GM19035 (cell line): ENCODE data around the gene DGKZ.

Experiments
- ATAC-seq: cut with Tn5 transposase; IDR thresholded peaks from one replicate; pipeline ENCODE4 v1.9.1; 2021; ENCODE audit not compliant: unreplicated experiment

DGKZ gene

DNA sequence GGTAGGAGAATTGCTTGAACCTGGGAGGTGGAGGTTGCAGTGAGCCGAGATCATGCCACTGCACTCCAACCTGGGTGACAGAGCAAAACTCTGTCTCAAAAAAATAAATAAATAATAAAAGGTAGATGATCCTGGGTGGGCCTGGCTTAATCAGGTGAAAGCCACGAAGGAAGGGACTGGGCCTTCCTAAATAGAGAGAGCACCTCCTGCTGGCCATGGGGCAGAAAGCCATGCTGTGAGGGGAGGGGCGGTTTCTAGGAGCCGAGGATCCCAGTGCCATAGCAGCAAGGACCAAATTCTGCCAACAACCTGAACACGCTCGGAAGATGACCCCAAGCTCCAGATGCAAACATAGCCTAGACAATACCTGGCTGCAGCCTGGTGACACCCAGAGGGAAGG, 24.5 kb upstream of the DGKZ start:
- ATAC-seq, result no peak

DNA sequence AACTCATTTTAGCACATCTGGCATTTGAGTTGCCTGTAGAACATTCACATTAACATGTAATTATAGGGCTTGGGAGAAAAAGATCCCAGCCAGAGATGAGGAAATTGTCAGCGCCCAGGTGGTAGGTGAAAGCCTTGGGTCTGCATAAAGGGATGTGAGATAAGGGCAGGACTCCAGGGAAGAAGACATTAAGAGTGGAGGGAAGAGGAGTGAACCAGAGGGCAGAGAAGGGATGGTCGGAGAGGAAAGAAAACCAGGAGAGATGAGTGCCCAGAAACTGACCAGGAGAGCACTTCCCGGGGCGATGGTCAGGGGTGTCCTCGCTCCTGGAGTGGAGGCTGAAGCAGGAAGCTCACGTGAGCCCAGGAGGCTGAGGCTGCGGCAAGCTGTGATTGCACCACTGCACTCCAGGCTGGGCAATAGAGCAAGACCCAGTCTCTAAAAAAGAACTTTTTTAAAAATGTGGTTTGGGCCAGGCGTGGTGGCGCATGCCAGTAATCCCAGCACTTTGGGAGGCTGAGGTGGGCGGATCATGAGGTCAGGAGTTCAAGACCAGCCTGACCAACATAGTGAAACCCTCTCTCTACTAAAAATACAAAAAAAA, 20.3 kb upstream of the DGKZ start:
- no peak for ATAC-seq

DNA sequence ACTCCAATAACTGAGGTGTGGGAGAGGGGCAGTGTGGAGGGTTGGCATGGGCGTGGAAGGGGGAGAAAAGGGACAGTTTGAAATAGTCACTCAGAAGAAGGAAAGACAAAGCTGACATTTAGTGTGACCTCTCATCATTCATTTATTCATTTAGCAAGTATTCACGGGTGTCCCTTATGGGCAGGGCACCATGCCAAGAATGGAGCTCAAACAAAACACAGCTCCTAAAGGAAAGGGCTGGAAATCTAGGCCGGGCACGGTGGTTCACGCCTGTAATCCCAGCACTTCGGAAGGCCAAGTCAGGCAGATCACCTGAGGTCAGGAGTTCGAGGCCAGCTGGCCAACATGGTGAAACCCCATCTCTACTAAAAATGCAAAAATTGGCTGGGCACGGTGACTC, 19.4 kb upstream of the DGKZ start:
- ATAC-seq, result no peak

DNA sequence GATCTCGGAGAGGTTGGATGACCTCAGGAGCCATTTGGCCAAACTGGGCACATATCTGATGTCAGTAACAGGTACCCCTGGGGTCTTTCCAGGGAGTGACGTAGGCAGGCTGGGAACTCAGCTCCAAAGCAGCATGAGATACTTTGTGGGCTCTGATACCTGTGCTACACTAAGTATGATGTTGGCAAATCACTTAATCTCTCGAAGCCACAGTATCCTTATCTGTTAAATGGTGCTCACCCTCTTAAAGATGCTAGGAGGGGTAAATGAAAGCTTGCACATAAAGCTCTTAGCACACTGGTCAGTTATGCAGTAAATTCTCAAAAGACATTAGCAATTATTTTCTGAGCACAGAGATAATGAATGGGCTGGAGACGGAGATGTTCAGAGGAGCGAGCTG, 17.1 kb upstream of the DGKZ start:
- no peak for ATAC-seq

DNA sequence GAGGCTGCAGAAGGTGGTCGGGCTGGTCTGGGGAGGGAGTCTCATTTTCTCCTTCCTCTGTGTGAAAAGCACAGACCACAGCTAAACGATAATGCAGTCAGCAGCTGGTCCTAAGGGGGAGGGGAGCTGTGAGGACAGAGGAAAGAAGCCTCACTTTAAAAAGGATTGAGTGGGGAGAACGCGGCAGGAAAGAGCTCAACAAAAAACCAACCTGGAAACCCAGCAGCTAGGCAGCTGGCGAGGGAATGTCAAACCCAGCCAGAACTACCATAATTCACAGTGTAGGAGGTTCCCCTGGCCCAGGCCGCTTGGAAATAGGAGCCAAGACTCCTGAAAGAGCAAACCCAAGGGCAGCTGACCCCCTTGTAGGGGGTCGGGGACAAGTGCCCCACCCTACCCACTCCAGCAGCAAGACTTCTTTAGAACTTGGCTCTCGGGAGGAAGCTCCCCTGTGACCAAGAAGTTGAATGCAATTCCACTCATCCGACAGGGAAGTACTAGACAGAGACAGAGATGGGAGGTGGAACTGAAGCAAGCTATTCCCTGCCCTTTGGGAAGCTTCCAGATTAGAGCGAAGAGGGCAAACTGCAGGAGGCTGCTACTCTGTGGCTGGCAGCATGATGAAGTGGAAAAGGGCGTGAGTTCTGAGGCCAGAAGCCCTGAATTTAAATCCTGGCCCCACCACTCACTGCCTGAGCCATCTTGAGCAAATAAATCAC, 16.5 kb upstream of the DGKZ start:
- no peak for ATAC-seq

DNA sequence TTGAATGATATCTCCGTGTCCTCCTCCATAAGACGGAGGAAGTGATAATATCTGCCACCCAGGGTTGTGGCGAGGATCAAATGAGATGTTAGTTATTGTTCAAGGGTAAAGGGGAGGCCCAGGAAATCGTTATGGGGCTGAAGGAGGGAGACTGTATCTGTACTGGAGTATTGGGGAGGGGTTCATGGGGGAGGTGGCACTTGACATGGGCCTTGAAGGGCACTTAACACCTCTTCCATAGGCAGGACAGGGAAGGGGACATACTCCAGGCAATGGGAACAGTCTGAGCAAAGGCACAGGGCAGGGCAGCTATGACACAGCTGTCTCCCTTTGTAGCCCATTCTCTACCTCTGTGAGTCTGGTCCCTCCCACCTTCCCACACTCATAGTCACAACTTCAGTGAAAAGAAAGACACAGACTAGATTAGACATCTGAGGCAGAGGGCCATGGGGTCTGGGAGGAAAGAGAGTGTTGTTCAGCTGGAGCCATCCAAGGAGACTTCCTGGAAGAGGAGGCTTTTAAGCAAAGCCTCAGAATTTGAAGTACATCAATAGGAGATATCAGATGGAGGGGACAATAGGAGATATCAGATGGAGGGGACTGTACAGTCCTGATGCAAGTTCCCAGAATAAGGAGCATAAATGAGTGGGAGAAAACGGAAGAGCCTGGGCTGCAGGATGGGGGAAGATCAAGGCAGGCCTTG, 15.8 kb upstream of the DGKZ start:
- no peak for ATAC-seq

DNA sequence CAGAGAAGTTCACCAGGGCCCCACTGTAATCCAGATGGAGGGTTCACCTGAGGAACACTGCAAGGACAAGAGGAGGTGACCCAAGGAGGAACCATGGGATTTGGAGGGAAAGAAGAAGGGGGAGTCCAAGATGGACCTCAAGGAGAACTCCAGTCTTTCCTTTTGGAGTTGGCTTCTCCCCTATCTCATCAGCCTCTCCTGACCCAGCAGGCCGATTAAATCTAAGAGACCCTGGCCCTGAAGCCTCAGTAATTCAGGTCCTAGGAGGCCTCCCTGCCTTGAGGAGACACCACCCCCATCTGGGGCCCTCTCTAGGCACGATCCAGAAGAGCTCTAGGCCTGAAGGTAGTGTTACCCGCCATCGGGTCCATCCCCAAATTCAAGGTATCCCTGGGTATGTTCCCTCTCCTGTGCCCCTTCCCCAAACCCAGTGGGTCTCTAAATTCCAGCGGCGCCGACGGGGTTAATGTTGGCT, 15.1 kb upstream of the DGKZ start:
- no peak for ATAC-seq

DNA sequence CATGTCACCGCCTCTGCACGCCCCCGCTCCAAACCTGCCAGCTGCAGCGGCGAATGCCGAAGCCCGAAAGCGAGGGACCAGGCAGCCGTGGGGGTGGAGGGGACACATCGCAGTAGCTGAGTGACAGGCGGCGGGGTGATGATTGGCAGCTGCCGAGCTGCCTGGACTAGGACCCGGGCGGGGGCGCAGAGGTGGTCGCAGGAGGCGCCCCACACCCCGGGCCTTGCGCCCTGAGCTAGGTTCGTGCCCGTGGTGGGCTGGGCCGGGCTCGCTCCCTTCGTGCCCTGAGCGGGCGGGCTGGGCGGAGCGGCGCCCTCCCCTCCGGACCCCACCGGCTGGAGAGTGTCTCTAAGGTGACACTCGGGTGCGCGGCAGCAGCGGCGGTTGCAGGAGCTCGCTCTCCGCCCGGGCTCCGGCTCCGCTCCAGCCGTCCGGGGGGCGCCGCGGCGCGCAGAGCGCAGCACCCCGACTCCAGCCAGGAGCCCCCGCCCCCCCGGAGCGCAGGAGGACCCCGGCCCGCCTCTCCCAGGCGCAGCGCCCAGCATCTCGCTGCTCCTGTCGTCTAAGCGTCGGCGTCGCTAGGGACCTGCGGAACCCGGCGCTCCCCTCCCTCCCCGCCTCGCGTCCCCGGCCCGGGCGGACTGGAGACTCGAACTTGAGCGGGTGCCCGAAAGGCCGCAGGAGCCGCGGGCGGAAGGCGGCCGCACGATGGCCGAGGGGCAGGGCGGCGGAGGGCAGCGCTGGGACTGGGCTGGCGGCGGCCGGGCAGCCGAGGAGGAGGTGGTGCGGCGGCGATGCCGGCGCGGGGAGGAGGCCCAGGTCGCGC, 14.5 kb upstream of the DGKZ start:
- no peak for ATAC-seq

DNA sequence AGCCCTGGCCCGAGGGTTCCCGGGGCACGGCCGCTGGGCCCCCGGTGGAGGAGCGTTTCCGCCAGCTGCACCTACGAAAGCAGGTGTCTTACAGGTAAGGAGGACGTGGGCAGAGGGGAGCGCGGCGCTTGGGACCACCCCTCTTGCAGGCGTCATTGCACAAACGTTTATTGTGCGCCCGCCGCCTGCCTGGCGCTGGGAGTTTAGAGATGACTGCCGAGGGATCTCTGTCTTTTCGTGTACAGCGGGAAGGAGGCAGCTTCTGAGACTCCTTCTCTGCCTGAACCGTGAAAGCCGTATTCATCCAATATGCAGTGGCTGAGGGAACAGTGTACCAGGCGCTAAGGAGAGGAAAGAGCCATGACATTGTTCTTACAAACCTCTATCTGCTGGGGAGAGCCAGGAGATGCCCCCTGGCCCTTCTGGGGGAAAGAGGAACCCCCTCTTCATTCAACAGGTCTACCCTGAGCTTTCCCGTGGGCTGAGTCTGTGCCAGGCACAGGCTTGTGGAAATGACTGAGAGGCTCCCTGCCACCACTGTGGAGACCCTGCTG, 13.8 kb upstream of the DGKZ start:
- ATAC-seq, result no peak

DNA sequence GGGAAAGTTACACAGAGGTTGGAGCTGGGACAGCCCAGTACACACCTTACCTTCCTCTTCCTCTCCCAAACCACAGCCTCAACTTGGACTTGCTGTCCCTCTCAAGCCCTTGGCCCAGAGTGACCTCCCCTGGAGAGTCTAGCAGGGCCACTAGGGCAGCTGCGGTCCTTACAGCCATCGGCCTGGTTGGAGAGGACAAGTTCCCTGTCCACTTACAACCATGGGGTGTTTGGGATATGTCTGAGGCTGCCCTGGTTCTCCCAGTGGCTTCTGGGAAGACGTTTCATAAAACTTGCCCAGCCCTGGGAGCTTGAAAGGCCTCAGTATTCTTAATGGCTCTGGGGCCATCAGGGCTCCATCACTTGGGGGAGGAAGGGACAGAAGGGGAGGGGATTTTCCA, 13.1 kb upstream of the DGKZ start:
- no peak for ATAC-seq

DNA sequence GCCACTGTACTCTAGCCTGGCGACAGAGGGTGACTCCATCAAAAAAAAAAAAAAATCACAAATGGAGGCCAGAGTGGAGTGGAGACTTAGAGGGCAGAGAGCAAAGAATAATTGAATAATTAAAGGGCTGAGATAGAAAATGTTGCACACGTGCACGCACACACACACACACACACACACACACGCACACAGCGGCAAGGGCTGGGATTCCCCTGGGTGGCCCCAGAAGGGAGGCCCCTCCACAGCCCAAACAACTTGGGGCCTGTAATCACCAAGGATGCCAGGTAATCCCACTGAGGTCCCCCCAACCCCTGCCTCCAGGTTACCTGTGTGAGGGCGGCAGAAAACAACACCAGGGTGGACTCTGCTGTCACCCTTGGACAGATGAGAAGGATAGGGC, 12.0 kb upstream of the DGKZ start:
- no peak for ATAC-seq

DNA sequence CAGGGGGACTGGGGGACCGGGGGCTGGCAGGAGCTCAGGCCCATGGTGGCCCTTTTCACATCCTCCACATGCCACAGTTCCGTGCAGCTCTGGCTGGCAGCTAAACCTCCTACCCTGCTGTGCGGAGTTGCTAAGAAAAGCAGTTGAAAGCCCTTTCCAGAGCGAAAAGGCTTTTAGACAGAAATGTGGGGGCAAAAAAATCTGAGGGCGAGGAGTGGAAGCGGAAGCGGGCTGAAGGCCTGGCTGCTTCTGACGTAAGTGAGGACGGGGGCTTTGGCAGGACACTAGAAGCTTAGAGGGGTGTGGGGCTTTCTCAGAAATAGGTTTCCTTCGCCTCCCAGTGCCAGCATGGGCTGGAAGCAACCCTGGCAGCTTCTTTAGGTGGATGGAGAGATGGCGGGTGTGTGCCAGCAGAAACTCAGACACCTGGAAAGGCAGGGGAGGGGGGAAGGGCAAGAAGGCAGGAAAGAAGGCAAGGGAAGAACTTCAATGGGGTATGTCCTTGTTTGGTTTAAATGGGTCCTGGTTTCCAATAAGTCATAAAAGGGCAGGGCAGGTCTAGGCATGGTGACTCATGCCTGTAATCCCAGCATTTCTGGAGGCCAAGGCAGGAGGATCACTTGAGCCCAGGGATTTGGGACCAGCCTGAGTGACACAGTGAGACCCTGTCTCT, 11.2 kb upstream of the DGKZ start:
- no peak for ATAC-seq

DNA sequence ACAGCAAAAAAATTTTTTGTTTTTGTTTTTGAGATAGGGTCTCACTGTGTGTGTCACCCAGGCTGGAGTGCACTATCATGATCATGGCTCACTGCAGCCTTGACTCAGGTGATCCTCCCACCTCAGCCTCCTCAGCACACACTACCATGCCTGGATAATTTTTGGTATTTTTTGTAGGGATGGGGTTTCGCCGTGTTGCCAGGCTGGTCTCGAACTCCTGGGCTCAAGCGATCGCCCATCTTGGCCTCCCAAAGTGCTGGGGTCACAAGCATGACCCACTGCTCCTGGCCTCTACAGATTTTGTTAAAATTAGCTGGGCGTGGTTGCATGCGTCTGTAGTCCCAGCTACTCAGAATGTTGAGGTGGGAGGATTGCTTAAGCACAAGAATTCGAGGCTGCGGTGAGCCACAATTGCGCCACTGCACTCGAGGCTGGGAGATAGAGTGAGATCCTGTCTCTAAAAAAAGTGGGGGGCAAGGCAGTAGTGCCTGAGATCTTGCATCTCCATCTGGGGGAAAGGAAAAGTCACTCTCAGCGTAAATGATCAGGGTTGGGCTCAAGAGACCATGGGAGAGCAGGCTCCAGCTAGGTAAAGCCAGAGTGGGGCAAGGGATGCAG, 10.6 kb upstream of the DGKZ start:
- no peak for ATAC-seq

DNA sequence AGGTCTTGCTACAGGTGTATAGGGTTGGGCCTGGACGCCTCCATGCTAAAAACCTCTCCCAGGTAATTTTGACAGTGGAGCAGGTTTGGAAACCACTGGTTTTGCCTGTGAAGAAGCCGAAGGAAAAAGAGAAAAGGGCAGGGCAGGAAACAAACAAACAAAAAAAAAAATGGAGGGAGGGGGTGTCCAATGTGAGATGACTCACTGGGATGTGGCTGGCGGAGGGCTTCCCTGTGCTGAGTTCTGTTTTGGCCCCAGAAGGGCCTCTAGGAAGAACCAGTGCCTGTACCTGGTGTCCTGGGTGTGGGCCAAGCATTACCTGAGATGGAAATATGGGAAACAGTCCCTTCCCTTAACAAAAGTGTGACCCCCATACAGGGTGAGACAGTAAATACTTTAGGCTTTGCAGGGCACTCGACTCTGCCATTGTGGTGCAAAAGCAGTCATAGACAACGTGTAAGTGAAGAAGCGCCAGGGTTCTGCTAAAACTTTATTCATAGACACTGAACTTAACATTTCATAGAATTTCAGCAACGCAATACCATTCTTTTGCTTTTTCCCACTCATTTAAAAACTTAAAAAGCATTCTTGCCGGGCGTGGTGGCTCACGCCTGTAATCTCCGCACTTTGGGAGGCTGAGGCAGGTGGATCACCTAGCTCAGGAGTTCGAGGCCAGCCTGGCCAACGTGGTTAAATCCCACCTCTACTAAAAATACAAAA, 9.5 kb upstream of the DGKZ start:
- no peak for ATAC-seq

DNA sequence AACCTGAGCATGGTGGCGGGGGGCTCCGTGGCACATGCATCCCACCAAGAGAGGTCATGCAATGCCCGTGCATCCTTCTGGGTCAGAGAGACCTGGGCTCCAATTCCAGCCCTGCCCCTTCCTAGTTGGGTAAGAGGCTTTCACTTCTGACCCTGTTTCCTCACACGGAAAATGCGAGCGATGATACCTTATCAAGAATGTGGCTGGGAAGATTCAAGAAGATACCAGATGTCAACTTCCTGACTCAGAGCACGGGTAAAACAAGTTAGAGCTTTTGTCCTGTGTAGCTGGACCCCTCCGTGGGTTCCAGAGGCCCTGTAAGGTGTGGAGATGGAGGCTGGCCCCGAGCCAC, 8.7 kb upstream of the DGKZ start:
- no peak for ATAC-seq

DNA sequence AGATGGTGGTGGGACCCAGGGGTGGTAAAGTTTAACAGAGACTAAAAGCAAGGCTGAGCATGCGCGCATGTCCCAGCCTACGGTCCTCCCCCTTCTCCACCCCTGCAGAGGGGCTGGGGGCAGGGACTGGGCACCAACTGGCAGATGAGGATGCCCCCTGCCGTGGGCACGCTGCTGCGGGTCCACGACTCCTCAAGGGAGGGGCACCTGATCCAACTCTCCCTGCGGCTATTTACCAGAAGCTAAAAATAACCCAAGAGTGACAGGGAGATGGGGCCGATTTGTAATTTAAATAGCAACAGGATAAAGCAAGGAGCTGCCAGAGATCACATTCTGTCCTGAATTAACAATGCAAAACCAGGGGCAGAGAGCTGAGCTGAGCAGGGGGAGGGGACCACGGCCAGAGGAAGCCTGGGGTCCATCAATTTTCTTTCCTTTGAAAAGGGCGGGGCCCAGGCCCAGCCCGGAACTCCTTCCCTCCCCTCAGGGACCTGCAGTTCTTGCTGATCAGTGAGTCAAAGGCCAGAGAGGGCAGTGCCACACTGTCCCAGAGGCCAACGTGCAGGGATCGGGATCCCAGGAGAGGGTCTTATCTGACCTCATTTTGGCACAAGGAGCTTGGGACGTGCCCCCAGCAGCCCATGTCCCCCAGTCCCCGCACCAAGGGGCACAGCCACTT, 8.1 kb upstream of the DGKZ start:
- no peak for ATAC-seq

DNA sequence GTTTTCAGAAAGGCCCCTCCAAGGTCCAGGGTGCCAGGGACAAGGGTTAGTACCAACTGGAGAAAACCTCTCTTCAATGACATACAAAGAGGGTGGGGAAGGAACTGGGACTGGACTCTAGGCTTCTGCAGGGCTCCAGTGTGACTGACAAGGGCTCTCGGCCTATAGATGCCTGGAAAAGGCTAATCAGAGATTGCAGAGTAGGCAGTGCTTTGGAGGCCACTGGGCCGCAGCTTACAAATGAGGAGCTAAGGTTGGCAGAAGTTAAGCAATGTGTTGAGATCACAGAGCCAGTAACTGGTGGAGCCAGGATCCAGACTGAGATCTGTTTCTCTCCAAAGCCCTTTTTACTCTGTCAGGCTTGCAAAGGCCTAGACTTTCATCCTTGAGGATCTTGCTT, 7.4 kb upstream of the DGKZ start:
- ATAC-seq, result no peak

DNA sequence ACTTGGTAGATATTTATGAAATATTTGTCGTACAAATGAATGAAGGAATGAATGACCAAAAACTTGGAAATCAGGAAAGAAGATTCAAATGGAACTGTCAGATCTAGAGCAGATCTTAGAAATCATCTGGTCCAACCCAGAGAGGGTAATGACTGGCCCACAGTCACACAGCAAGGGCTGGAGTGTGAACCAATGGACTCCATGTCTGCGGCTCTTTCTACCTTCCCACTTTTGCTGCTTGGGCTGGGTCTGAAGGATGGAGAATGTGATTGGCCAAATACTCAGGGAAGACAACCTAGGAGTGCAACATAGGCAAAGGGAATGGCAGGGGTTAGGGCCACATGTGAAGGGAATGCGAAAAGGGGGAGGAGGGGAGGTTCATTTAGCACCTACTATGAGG, 5.8 kb upstream of the DGKZ start:
- ATAC-seq, result no peak

DNA sequence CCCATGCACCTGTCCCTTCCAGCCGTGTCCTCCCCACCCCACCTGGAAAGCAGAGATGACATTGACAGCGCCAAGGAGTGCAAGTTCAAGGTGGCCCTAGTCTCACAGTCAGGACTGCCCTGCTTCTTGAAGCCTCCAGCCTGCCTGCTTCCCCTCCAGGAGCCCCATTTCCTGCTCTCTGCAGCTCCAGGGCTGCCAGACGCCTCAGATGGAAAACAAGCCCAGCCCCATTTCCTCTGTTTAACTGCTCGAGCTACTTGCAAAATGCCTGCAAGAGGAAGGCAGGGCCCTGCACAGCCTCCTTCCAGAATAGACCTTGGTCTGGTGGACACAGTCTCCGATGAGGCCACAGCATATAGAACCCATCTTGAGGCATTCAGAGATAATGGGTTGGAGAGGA, 5.0 kb upstream of the DGKZ start:
- no peak for ATAC-seq
